ENCODE data around the gene PLA2G10. TPM values are rescaled to one million over a fixed set of nuclear protein-coding genes. Genes with fewer than 3 reads are reported as not detected.

The PLA2G10 gene
- polyA plus RNA-seq, 1 donor = 0.47 TPM

Other genes starting within 250 kb of the PLA2G10 start
- 15.1 TPM for gene PARN, start 64.0 kb downstream of the PLA2G10 start, polyA plus RNA-seq (ENCODE audit: insufficient read length)
- gene BFAR, start 61.4 kb downstream of the PLA2G10 start, polyA plus RNA-seq (ENCODE audit: insufficient read length) = 51.8 TPM
- gene NPIPA3, start 9.1 kb upstream of the PLA2G10 start, polyA plus RNA-seq (ENCODE audit: insufficient read length) = 15.6 TPM
- gene NPIPA2, start 48.2 kb upstream of the PLA2G10 start, polyA plus RNA-seq (ENCODE audit: insufficient read length) = 1.7 TPM
- gene NOMO1, start 139.4 kb upstream of the PLA2G10 start, polyA plus RNA-seq (ENCODE audit: insufficient read length) = 50.5 TPM
- 88.5 TPM for gene NPIPA1, start 243.1 kb upstream of the PLA2G10 start, polyA plus RNA-seq (ENCODE audit: insufficient read length)